Measurements from ENCODE around the gene CHCHD6. TPM values are rescaled to one million over a fixed set of nuclear protein-coding genes. Genes with fewer than 3 reads are reported as not detected.

The CHCHD6 gene
- total and polyA plus RNA-seq, 2 donors from 2014 or later: 10.7 to 35.2 TPM

- no peak overlapping the region for H3K4me3 ChIP-seq (ENCODE audit: low read length in 3 of 3)
- intact Hi-C loops (cut with DNase I): no loop called here
- DNase-seq (no peak), FAIRE-seq (no peak)
- no peak for TF ChIP-seq CTCF (IDR thresholded peaks at IDR 0.05; ENCODE audit: borderline replicate concordance, extremely low read depth, insufficient read depth)
- H3K36me3 ChIP-seq (ENCODE audit: control insufficient read depth in 2 of 3, insufficient read depth in 3 of 3, low read length in 3 of 3): no peaks in the 10 kb centered on the region
- H3K27ac ChIP-seq (ENCODE audit: low read depth in 2 of 2, low read length in 2 of 2): no peak overlapping the region
- H3K4me1 ChIP-seq (ENCODE audit: control insufficient read depth in 2 of 3, insufficient read depth in 2 of 3, low read depth in 1 of 3, low read length in 3 of 3): no peaks in the 10 kb centered on the region
- H3K9ac ChIP-seq (ENCODE audit: low read length in 3 of 3): no peak overlapping the region
- no peaks in the 10 kb centered on the region for H3K27me3 ChIP-seq (ENCODE audit: control insufficient read depth, insufficient read depth, low read length)
- no peaks in the 10 kb centered on the region for H3K9me3 ChIP-seq (ENCODE audit: control insufficient read depth in 2 of 3, insufficient read depth in 1 of 3, low read length in 3 of 3)
Measured at GRCh38 chr3:126763035-126763434, 59.0 kb downstream of the CHCHD6 start.

DNA sequence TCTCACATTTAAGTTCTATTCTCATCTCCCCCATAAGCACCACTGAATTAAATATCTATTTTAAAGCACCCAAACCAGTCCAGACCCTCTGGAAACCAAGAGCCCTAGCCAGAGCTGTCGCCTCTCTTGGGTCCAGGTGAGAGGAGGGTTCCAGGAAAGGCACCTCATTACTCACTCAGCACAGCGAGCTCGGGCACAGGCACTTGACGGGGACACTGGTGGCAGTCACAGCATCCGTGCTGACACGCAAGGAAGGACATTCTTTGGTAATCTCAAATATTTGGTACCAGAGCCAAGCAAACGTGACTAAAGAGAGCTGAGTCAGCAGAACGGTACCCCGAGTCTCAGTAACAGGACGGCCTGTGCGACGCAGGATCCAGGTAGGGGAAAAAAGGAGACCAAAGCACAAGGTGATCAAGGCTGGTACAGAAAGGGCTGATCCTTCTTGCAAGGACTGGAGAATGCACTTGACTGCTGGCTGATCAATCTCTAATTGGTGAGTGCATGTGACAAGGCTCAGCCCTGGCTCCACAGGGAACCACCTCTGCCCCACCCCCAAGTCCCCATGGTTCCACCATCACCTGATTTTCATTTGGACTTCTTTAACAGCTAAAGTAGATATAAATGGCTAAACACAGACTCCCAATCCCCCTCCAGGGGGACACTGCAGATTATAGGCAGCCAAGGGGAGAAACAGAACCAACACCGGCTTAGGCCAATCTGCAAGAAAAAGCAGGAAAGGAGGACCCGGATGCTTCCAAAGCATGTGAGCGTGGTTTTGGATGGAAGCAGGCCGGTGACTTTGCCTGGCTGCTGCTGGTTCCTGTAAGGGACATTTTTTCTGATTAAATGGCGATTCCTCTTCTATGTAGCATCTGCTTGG, 61.4 kb downstream of the CHCHD6 start:
- TF ChIP-seq CTCF (IDR thresholded peaks at IDR 0.05; ENCODE audit: borderline replicate concordance, extremely low read depth, insufficient read depth): no peak
- FAIRE-seq: no peak
- no peak overlapping the region for H3K4me3 ChIP-seq (ENCODE audit: low read length in 3 of 3)
- intact Hi-C loops (cut with DNase I): no loop called here
- H3K9me3 ChIP-seq (ENCODE audit: control insufficient read depth in 2 of 3, insufficient read depth in 1 of 3, low read length in 3 of 3): no peaks in the 10 kb centered on the region
- H3K27me3 ChIP-seq (ENCODE audit: control insufficient read depth, insufficient read depth, low read length): no peaks in the 10 kb centered on the region
- no peaks in the 10 kb centered on the region for H3K36me3 ChIP-seq (ENCODE audit: control insufficient read depth in 2 of 3, insufficient read depth in 3 of 3, low read length in 3 of 3)
- no peak for DNase-seq
- no peak overlapping the region for H3K27ac ChIP-seq (ENCODE audit: low read depth in 2 of 2, low read length in 2 of 2)
- H3K9ac ChIP-seq (ENCODE audit: low read length in 3 of 3): no peak overlapping the region
- no peaks in the 10 kb centered on the region for H3K4me1 ChIP-seq (ENCODE audit: control insufficient read depth in 2 of 3, insufficient read depth in 2 of 3, low read depth in 1 of 3, low read length in 3 of 3)

GRCh38 chr3:126766653-126767052, 62.6 kb downstream of the CHCHD6 start:
- H3K27me3 ChIP-seq (ENCODE audit: control insufficient read depth, insufficient read depth, low read length): no peaks in the 10 kb centered on the region
- H3K9ac ChIP-seq (ENCODE audit: low read length in 3 of 3): no peak overlapping the region
- no peak overlapping the region for H3K4me3 ChIP-seq (ENCODE audit: low read length in 3 of 3)
- H3K4me1 ChIP-seq (ENCODE audit: control insufficient read depth in 2 of 3, insufficient read depth in 2 of 3, low read depth in 1 of 3, low read length in 3 of 3): no peaks in the 10 kb centered on the region
- intact Hi-C loops (cut with DNase I): no loop called here
- H3K36me3 ChIP-seq (ENCODE audit: control insufficient read depth in 2 of 3, insufficient read depth in 3 of 3, low read length in 3 of 3): no peaks in the 10 kb centered on the region
- TF ChIP-seq CTCF (IDR thresholded peaks at IDR 0.05; ENCODE audit: borderline replicate concordance, extremely low read depth, insufficient read depth): no peak
- no peaks in the 10 kb centered on the region for H3K9me3 ChIP-seq (ENCODE audit: control insufficient read depth in 2 of 3, insufficient read depth in 1 of 3, low read length in 3 of 3)
- FAIRE-seq (no peak), DNase-seq (no peak)
- no peak overlapping the region for H3K27ac ChIP-seq (ENCODE audit: low read depth in 2 of 2, low read length in 2 of 2)

All from kidney (tissue), 14 donors.